DMS114 treated with DMSO at 0.1 percent for 48 hours (cell line): Measurements from ENCODE around the gene CSNK2A1.
A peak's percentile ranks its signal among the peaks of the same experiment; 100 is the strongest.

Experiments used
- DNase-seq: peaks from one replicate; lab custom pipeline; 2025; ENCODE audit not compliant: unreplicated experiment; lab: John Stamatoyannopoulos, UW

CSNK2A1 gene

DNA sequence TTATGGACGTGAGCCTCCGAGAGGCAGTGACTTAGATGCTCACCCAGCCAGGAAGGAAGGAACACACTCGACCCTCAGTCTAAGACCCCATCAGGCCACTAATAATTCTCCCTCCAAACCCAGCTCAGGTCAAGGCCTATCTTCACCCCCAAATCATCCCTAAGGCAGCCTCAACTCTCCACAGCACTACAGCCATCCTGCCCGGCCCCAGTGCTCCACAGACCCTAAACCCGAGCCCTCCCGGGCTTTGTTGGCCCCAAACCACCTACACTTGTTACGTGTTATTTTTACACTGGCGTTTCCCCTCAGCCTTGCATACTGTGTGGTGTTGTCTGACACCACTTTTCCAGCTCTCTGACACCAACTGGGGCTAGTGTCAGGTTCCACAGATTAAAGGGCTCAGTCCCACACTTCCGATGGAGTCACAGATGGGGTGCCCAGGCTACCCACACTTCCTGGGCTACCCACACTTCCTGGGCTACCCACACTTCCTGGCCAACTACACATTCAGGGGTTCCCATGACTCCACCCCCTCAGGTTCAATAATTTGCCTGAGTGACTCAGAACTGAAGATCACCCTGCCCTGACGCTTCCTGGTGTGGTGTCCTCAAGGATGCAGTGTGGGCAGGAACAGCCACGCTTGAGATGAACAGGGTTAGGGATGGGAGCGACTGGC, 110.2 kb downstream of the CSNK2A1 start:
- DNase-seq = no peak

DNA sequence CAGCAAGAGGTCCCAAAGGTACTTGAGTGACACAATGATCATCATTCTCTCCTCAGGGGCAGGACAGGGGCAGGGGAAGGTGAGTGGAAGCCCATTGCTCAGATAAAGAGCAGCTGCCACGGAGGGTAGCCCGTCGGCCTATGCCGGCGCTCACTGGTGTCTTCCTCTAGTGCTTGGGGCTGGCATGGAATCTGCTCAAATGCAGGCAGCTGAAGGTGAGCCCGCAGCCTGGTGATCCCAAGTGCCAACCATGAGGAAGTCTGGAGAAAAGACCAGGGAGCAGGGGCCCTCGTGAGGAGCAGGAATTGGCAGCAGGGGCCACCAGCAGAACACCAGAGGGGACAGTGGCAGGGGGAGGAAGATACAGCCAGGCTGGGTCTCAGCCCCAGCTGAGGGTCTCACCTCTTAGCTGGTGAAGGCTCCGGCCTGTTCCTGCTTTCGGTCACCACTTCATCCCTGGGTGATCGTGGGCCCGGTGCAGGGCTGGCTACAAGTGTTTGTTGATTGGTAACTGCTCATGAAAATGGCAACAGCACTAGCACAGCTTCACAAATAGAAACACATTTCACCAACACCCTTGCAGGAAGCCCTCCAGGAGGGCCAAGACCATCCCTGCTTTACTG, 110.8 kb downstream of the CSNK2A1 start:
- DNase-seq = no peak

DNA sequence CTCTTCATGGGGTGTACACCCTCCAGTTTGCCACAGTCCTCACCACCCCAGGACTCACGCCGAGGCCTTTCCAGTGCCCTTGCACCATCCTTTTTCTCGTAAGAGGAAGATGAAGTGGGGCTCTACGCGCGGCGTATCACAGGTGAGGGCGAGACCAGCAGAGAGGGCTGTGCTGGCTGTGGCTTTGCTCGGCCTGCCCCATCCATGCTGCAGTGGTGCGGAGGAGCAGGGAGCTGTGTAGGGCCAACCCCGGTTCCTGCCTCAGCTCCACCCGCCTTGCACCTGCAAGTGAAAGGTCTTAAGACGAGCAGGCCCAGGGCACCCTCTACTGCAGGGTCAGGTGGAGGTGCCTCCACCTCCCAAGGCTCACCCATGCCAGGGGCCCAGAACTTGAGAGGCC, 111.4 kb downstream of the CSNK2A1 start:
- no peak for DNase-seq

DNA sequence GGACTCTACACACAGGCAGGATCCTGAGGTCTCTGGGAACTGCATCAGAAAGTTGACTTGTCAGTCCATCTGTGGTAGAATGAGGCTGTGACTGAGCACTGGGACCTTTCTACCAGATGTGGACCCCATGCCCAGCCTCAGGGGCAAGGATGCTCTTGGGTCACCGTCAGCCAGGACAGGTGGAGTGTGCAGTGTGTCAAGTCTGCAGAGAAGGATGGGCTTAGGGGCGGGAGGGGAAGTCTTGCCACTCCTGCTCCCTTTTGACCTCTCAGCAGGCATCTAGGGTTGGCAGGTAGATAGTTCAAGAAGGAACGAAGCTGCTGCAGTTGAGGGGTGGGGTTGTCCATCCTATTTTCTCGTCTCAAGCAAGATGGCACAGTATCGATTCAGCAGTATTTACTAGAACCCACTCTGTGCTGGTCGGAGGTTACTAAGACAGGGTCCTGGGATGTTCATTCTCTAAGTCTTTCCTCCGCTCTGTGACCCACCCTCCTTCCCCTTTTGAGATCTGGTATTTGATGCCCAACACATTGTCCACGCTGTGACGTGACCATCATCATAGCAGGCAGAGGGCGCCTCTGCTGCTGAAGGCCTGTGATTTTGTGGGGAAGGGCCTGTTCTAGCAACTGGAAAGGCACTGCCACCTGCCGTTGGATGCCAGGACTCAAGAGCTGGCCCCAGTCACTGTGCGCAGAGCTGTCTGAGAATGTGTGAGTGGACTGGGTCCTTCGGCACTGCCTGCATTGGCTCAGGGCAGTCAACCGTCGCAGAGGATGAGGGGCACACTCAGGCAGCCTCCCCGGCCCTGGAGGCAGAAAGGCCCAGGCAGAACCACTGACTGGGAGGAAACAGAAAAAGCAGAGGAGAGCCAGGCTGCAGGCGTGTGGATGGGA, 112.3 kb downstream of the CSNK2A1 start:
- DNase-seq = peak; percentile 83

DNA sequence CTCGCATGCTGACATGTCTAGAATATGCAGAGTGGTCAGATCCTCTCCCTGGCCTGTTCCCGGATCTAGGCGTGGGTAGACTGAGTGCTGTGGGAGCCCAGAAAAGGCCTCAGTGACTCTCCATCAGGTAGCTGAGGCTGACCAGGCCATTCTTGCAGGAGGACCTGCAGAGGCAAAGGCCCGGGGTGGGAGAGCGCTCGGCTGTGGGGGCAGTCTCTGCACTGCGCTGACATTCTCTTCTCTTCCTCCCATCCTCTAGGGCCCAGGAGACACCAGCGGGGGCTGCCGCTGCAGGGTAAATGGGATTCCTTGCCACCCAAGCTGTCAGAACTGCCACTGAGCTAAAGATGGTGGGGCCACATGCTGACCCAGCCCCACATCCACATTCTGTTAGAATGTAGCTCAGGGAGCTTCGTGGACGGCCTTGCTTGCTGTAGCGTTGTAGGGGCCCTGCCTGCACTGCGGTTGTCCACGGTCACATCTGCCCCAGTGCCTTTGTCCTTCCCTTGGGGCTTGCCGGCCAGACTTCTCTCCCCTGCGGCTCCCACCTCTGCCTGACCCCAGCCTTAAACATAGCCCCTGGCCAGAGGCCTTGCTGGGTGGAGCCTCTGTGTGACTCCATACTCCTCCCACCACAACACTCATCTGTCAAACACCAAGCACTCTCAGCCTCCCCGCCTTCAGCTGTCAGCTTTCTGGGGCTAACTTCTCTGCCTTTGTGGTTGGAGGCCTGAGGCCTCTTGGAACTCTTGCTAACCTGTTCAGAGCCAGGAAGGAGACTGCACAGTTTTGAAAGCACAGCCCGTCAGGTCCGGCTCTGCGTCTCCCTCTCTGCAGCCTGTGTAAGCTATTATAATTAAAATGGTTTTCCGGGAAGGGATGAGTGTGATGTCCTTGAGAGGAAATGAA, 113.2 kb downstream of the CSNK2A1 start:
- DNase-seq = no peak

DNA sequence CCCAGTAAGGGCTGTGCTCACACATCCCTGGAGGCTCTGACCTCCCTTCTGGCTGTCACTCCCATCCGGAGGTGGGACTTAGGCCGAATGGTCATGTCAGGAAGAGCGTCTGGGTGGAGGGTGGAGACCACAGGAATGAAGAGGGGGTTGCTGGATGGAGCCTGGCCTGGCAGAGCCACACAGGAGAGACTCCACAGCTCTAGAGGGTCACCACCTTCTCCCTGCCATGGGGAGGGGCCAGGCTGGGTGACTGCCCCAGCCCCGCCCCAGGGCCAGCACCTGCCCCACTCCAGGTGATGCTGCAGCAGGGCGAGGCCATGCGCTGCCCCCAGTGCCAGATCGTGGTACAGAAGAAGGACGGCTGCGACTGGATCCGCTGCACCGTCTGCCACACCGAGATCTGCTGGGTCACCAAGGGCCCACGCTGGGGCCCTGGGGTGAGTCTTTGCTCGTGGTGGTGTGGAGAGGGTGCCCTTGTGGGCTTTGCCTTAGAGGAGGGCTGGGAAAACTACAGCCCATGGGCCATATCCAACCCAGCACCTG, 114.9 kb downstream of the CSNK2A1 start:
- DNase-seq = no peak

DNA sequence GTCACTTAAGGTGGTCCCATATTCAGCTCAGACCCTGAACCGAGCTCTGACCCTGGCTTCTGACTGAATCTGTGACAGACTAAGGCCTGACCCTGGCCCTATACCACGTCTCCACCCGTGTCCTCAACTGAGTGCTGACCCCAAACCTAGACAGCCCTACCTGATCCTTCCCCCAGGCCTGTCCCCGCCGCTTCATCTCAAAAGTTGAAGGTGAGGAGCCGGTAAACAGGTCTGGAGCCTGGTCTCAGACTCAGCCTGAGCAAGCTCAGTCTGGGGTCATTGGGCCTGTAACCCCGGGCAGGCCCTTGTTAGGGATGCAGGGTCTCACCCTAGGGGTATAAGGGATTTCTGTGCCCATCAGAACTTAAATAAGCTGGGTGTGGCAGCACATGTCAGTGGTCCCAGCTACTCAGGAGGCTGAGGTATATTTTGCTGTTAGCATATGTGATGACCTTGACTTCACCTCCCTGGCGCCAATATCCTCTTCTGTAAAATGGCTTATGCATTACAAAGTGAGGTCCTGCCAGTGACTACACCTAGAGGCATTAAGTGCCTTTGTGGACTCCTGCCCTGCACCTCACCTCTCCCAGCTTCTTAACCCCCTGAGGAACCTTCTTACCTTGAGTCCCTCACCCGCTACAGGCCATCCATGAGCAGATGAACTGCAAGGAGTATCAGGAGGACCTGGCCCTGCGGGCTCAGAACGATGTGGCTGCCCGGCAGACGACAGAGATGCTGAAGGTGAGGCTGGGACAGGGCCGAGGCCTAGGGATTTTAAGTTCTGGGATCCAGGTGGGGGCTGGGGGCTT, 115.5 kb downstream of the CSNK2A1 start:
- no peak for DNase-seq

DNA sequence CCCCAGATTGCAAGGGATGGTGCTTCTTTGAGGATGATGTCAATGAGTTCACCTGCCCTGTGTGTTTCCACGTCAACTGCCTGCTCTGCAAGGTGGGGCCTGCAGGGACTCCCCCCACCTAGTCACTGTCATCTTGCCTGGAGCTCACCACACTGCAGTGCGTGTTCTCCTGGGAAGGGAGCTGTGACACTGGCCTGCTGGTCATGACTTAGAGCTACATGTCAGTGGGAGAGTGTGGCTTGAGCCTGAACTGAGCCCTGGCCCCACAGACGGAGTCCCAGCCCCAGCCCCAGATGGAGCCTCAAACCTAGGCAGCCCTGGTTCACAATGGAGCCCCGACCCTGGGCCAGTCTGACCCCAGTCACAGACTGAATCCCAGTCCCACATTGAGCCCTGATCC, 116.2 kb downstream of the CSNK2A1 start:
- no peak for DNase-seq

DNA sequence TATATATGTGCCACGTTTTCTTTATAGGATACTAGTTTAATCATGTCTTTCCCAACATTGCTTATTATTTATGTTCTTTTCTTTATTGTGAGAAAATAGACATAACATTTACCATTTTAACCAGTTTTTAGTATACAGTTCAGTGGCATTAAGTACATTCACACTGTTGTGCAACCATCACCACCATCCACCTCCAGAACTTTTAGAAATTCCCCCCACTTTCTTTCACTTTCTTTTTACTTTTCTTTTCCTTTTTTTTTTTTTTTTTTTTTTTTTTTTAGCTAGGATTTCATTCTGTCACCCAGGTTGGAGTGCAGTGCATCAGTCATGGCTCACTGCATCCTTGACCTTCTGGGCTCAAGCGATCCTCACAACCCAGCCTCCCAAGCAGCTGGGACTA, 117.0 kb downstream of the CSNK2A1 start:
- DNase-seq = no peak
